Right renal pelvis (tissue), 4 donors: ENCODE results near the gene GSTK1. TPM values are rescaled to one million over a fixed set of nuclear protein-coding genes. Genes with fewer than 3 reads are reported as not detected.
A peak's percentile ranks its signal among the peaks of the same experiment; 100 is the strongest.
"Not testable (repeated sequence)": the region's sequence is repeated elsewhere in the genome, so short reads cannot be mapped to it uniquely, and the experiment has no call there.

Experiments
- DNase-seq, 4 donors: peaks; one replicate each; pipeline ENCODE4 v3.0.0-alpha.2; 2013; ENCODE audit warnings: low read depth in 4 of 4, low spot score in 3 of 4, missing footprints in 1 of 4
- polyA plus RNA-seq, 4 donors: library from polyadenylated mRNA; unstranded; fragments of 120-200 nt; gene quantifications; one replicate each; pipeline ENCODE4 v1.2.1, GENCODE V29; 2013; ENCODE audit not compliant: insufficient read length in 4 of 4

Gene GSTK1
- polyA plus RNA-seq, 4 donors: 192 to 226 (median 217) TPM

- DNase-seq: no peak
Measured at GRCh38 chr7:143238289-143238980, 24.8 kb upstream of the GSTK1 start.

GRCh38 chr7:143239813-143240212 lies 23.4 kb upstream of the GSTK1 start:
- DNase-seq: no peak

- peak; percentile 57 to 67 (median 60) for DNase-seq
Measured at GRCh38 chr7:143240291-143241168, 22.7 kb upstream of the GSTK1 start.

GRCh38 chr7:143242306-143242705 lies 20.9 kb upstream of the GSTK1 start:
- no peak for DNase-seq

GRCh38 chr7:143243111-143243510 lies 20.1 kb upstream of the GSTK1 start:
- DNase-seq: no peak

- no peak for DNase-seq
Measured at GRCh38 chr7:143243614-143244013, 19.6 kb upstream of the GSTK1 start.

GRCh38 chr7:143244321-143244720 lies 18.9 kb upstream of the GSTK1 start:
- no peak for DNase-seq

GRCh38 chr7:143245123-143245522 lies 18.1 kb upstream of the GSTK1 start:
- no peak for DNase-seq

- DNase-seq: no peak
Measured at GRCh38 chr7:143247372-143247771, 15.9 kb upstream of the GSTK1 start.

- no peak for DNase-seq
Measured at GRCh38 chr7:143248761-143249354, 14.4 kb upstream of the GSTK1 start.

GRCh38 chr7:143250199-143250598 lies 13.0 kb upstream of the GSTK1 start:
- DNase-seq: no peak

- no peak for DNase-seq
Measured at GRCh38 chr7:143250822-143251221, 12.4 kb upstream of the GSTK1 start.

GRCh38 chr7:143252006-143252405 lies 11.2 kb upstream of the GSTK1 start:
- DNase-seq: no peak

GRCh38 chr7:143255564-143255963 lies 7.7 kb upstream of the GSTK1 start:
- DNase-seq: no peak

GRCh38 chr7:143256325-143256724 lies 6.9 kb upstream of the GSTK1 start:
- no peak for DNase-seq

GRCh38 chr7:143256932-143257331 lies 6.3 kb upstream of the GSTK1 start:
- DNase-seq: no peak

- DNase-seq: no peak
Measured at GRCh38 chr7:143257501-143257900, 5.7 kb upstream of the GSTK1 start.

- no peak for DNase-seq
Measured at GRCh38 chr7:143258831-143259230, 4.4 kb upstream of the GSTK1 start.

- DNase-seq: no peak
Measured at GRCh38 chr7:143259765-143260164, 3.5 kb upstream of the GSTK1 start.

GRCh38 chr7:143261901-143262300 lies 1.3 kb upstream of the GSTK1 start:
- no peak for DNase-seq

- DNase-seq: not testable (repeated sequence)
Measured at GRCh38 chr7:143264196-143264568, 941 bp downstream of the GSTK1 start.
